Stimulated activated CD4-positive, alpha-beta T cell treated with anti-CD3 and anti-CD28 coated beads, Interleukin-12 subunit alpha, Interleukin-12 subunit beta, amount 100 ng/mL, for 4 hours (primary cell): Measurements from ENCODE around the gene DIDO1.

Source experiments
- DNase-seq: peaks from one replicate; pipeline ENCODE4 v3.0.0-alpha.2; 2020

The DIDO1 gene

GRCh38 chr20:62907384-62908317, 18.7 kb downstream of the DIDO1 start:
- no peak for DNase-seq

GRCh38 chr20:62906647-62907375, 19.5 kb downstream of the DIDO1 start:
- DNase-seq, result no peak

GRCh38 chr20:62906209-62906608, 20.1 kb downstream of the DIDO1 start:
- no peak for DNase-seq

- DNase-seq, result no peak
These were observed 20.7 kb downstream of the DIDO1 start for GRCh38 chr20:62905536-62906117.

GRCh38 chr20:62902926-62903615, 23.2 kb downstream of the DIDO1 start:
- DNase-seq, result no peak

- DNase-seq, result no peak
These were observed 24.4 kb downstream of the DIDO1 start for GRCh38 chr20:62901891-62902290.

- no peak for DNase-seq
These were observed 25.4 kb downstream of the DIDO1 start for GRCh38 chr20:62900692-62901584.

GRCh38 chr20:62900052-62900691, 26.1 kb downstream of the DIDO1 start:
- DNase-seq, result peak; percentile 66

- no peak for DNase-seq
These were observed 26.7 kb downstream of the DIDO1 start for GRCh38 chr20:62899633-62900051.

GRCh38 chr20:62898970-62899632, 27.2 kb downstream of the DIDO1 start:
- DNase-seq, result peak; percentile 28

- no peak for DNase-seq
These were observed 28.0 kb downstream of the DIDO1 start for GRCh38 chr20:62898093-62898964.

- DNase-seq, result no peak
These were observed 28.6 kb downstream of the DIDO1 start for GRCh38 chr20:62897666-62898065.

- no peak for DNase-seq
These were observed 29.8 kb downstream of the DIDO1 start for GRCh38 chr20:62896526-62896925.

- no peak for DNase-seq
These were observed 30.8 kb downstream of the DIDO1 start for GRCh38 chr20:62895539-62895938.

- no peak for DNase-seq
These were observed 32.0 kb downstream of the DIDO1 start for GRCh38 chr20:62894261-62894660.

GRCh38 chr20:62893700-62894099, 32.6 kb downstream of the DIDO1 start:
- no peak for DNase-seq

- no peak for DNase-seq
These were observed 33.7 kb downstream of the DIDO1 start for GRCh38 chr20:62892348-62893304.

- no peak for DNase-seq
These were observed 35.2 kb downstream of the DIDO1 start for GRCh38 chr20:62891111-62891510.

- DNase-seq, result no peak
These were observed 35.9 kb downstream of the DIDO1 start for GRCh38 chr20:62890444-62890843.
